Heart right ventricle (tissue), 16 donors: Measurements from ENCODE around the gene KCNN1. TPM values are rescaled to one million over a fixed set of nuclear protein-coding genes. Genes with fewer than 3 reads are reported as not detected.

Experiments used
- ATAC-seq, 8 donors: fragments of 200-7000 bp; cut with Tn5 transposase; one replicate each; pipeline ENCODE4 v1.9.1; 2020; ENCODE audit warnings: mild to moderate bottlenecking in 8 of 8, moderate library complexity in 8 of 8, moderate number of reproducible peaks in 1 of 8
- DNase-seq, 2 donors: peaks; one replicate each; pipeline ENCODE4 v3.0.0-alpha.2; 2020
- H3K27ac ChIP-seq, 10 donors: fragments of 200-600 bp; sonication (generic) in 2 of 10; one replicate each; pipeline versions ENCODE4 v1.5.0 to v1.8.0; 2020 to 2022; ENCODE audit warnings: mild to moderate bottlenecking in 3 of 10
- H3K27me3 ChIP-seq, 7 donors: fragments of 200-600 bp; one replicate each; pipeline ENCODE4 v1.8.0; 2021 to 2022; ENCODE audit warnings: mild to moderate bottlenecking in 2 of 7
- H3K36me3 ChIP-seq, 9 donors: fragments of 200-600 bp; sonication (generic) in 1 of 9; one replicate each; pipeline versions ENCODE4 v1.5.0 to v1.8.0; 2020 to 2022; ENCODE audit warnings: mild to moderate bottlenecking in 2 of 9
- H3K4me1 ChIP-seq, 9 donors: fragments of 200-600 bp; sonication (generic) in 1 of 9; one replicate each; pipeline versions ENCODE4 v1.5.0 to v1.8.0; 2020 to 2022; ENCODE audit warnings: mild to moderate bottlenecking in 4 of 9
- H3K4me3 ChIP-seq, 10 donors: fragments of 200-600 bp; sonication (generic) in 2 of 10; one replicate each; pipeline versions ENCODE4 v1.5.0 to v1.8.0; 2020 to 2022; ENCODE audit warnings: mild to moderate bottlenecking in 7 of 10, moderate library complexity in 2 of 10
- H3K9me3 ChIP-seq, 11 donors: fragments of 200-600 bp in 10 of 11; sonication (generic) in 2 of 11; one replicate each; pipeline versions ENCODE4 v1.5.0 to v1.8.0; 2013 to 2022; ENCODE audit warnings: mild to moderate bottlenecking in 2 of 11, control low read depth in 1 of 11, moderate library complexity in 1 of 11
- CTCF ChIP-seq, 9 donors: fragments of 200-600 bp; sonication (generic) in 2 of 9; IDR thresholded peaks; one replicate each; pipeline versions ENCODE4 v1.5.0 to v1.8.0; 2021 to 2022; ENCODE audit warnings: antibody characterized with exemption in 9 of 9, mild to moderate bottlenecking in 5 of 9, moderate library complexity in 1 of 9
- WGBS, 2 donors: extraction: QIAGEN DNeasy Blood & Tissue Kit; methylation state at CpG; one replicate each; pipeline ENCODE4 v1.1.7; 2013; ENCODE audit warnings: inconsistent platforms in 1 of 2; 5-methylcytosine and 5-hydroxymethylcytosine counted together
- intact Hi-C, 10 donors: fragments of 100-400 bp; cut with DNase I; formaldehyde crosslinking; loops; one replicate each; pipeline versions ENCODE4 v1.11.1 to v1.14.2; 2022
- polyA plus RNA-seq, 2 donors: library from polyadenylated mRNA; stranded (reverse); fragments of 200-250 nt; gene quantifications; one replicate each; pipeline ENCODE4 v1.2.3, GENCODE V29; 2013
- total RNA-seq, 10 donors: library from RNA; stranded (reverse); fragmentation: NEBNext Ultra II Directional in 3 of 10; extraction: Animal tissue kit (Norgen Biotek cat#: 25700) in 3 of 10; gene quantifications; one replicate each; pipeline versions ENCODE4 v1.2.1 to v1.2.4, GENCODE V29; 2021 to 2023
- donor health status: Arrhythmogenic right ventricular cardiomyopathy.
- donor health status: ischemic (EF 13 %, LVEDD 7.1; RV severe dilation, severe dysfunction).
- donor health status: healthy with polysubstance abuse.
- donor health status: DM: no; HTN: yes; CAD: no.
- donor health status: DM: no; HTN: no; CAD: no.
- donor health status: ischemic (EF 25% LVEDD 6.9; RV normal size, moderate dysfunction).
- donor health status: ischemic (EF 25% LVEDD 5.7; RV mildly dilated, moderate dysfunction).
- donor health status: healthy.
- donor health status: DM: yes; HTN: yes; CAD: no.
- donor health status: Ischemic cardiomyopathy.
- donor health status: ischemic (EF 35%, LVEDD 5.7; RV mildly dilated, moderate dysfunction).
- donor health status: nonischemic (EF 11% LVEDD 7.7; RV severe dilation, severe dysfunction).
- donor health status: DM: yes; HTN: yes; CAD: no.
- donor health status: PGD.
- donor health status: ischemic (EF 29% LVEDD 5.4; RV normal size, mild dysfunction).
- donor health status: nonischemic (EF 23%, LVEDD 6.1; RV moderate dilation, normal function).

Gene KCNN1
- total and polyA plus RNA-seq, 12 donors: 0.72 TPM; not detected in 11

- ATAC-seq (peak; percentile 81 to 96 (median 90)), DNase-seq (peak; percentile 82 to 88)
- TF ChIP-seq CTCF (IDR thresholded peaks at IDR 0.05): peak; percentile 96 to 100 (median 99)
- 0 to 1% methylated on average over 46 of the region's 46 CpGs for WGBS, 2 donors
- Histone ChIP-seq H3K4me3 (peak overlapping the region; percentile 37 to 77 (median 58)), H3K27me3 (no peaks in the 10 kb centered on the region), H3K4me1 (peaks cover 0 to 44% (median 29%) of the 10 kb centered on the region in 9 donors), H3K27ac (peak overlapping the region; percentile 70 to 91 (median 88)), H3K9me3 (no peaks in the 10 kb centered on the region), H3K36me3 (peaks cover 6 to 47% (median 24%) of the 10 kb centered on the region in 9 donors)
- intact Hi-C loops: loop anchor here in 9 of 10 donors (1.0 to 5.0 kb wide), 3 partner anchors 51 to 245 kb away; no protein-coding TSS in a partner anchor
These were observed 40.4 kb downstream of the KCNN1 start for GRCh38 chr19:18007044-18007916.

- WGBS, 2 donors: 15% methylated on average over 89 to 92 of the region's 92 CpGs
- peak; percentile 92 to 93 for DNase-seq
- peak; percentile 89 to 98 (median 95) for ATAC-seq
- peaks cover 6 to 55% (median 32%) of the 10 kb centered on the region in 9 donors for H3K36me3 ChIP-seq
- intact Hi-C loops: loop anchor here (1.0 to 5.0 kb wide), 3 partner anchors 50 to 244 kb away; no protein-coding TSS in a partner anchor
- H3K4me3 ChIP-seq: peak within 1 kb of the TSS; percentile 45 to 77 (median 58)
- no peaks in the 10 kb centered on the region for H3K27me3 ChIP-seq
- peaks cover 0 to 36% (median 27%) of the 10 kb centered on the region in 9 donors for H3K4me1 ChIP-seq
- peak within 1 kb of the TSS; percentile 70 to 91 (median 88) for H3K27ac ChIP-seq
- no peak for TF ChIP-seq CTCF (IDR thresholded peaks at IDR 0.05)
- H3K9me3 ChIP-seq: no peaks in the 10 kb centered on the region
These were observed 41.2 kb downstream of the KCNN1 start, which contains the start of gene ARRDC2 for GRCh38 chr19:18007917-18008673. Gene ARRDC2 (plus strand): TSS chr19:18008170. CDS start chr19:18008311, 141 bp downstream.

DNA sequence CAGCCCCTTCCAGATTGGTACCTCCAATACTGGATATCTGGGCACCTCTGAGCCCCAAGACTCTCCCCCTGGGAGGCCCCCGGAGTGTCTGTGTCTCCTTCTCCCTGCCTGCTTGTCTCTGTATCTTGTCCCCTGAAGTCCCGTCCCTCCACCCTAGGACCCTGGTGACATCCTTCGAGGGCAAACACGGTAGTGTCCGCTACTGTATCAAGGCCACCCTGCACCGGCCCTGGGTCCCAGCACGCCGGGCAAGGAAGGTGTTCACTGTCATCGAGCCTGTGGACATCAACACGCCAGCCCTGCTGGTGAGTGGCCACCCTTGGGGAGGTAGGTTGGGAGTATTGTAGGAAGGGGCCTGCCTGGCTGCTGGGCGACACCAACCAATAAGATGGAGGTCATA lies 41.9 kb downstream of the KCNN1 start:
- no peak for TF ChIP-seq CTCF (IDR thresholded peaks at IDR 0.05)
- ATAC-seq: no peak
- peak overlapping the region; percentile 53 to 90 (median 87) for H3K27ac ChIP-seq
- H3K4me3 ChIP-seq: peak overlapping the region; percentile 45 to 77 (median 58)
- H3K36me3 ChIP-seq: peaks cover 6 to 63% (median 38%) of the 10 kb centered on the region in 9 donors
- H3K9me3 ChIP-seq: no peaks in the 10 kb centered on the region
- WGBS, 2 donors: 89 to 94% methylated on average over 11 of the region's 11 CpGs
- DNase-seq: no peak
- H3K27me3 ChIP-seq: no peaks in the 10 kb centered on the region
- peaks cover 2 to 41% (median 32%) of the 10 kb centered on the region in 9 donors for H3K4me1 ChIP-seq
- intact Hi-C loops: loop anchor here in 2 of 10 donors (2.0 to 5.0 kb wide), 2 partner anchors 50 to 243 kb away; no protein-coding TSS in a partner anchor
